GM21723 (cell line): Measurements from ENCODE around the gene ADCY1.

ENCODE experiments used
- ATAC-seq: cut with Tn5 transposase; IDR thresholded peaks from one replicate; pipeline ENCODE4 v1.9.1; 2021; ENCODE audit warnings: mild to moderate bottlenecking, moderate library complexity; ENCODE audit not compliant: unreplicated experiment

Gene ADCY1

GRCh38 chr7:45689011-45689796 lies 115.0 kb downstream of the ADCY1 start:
- ATAC-seq: no peak

- ATAC-seq: no peak
Observed at GRCh38 chr7:45689797-45690761, 115.9 kb downstream of the ADCY1 start.

GRCh38 chr7:45690762-45691150 lies 116.6 kb downstream of the ADCY1 start:
- no peak for ATAC-seq

DNA sequence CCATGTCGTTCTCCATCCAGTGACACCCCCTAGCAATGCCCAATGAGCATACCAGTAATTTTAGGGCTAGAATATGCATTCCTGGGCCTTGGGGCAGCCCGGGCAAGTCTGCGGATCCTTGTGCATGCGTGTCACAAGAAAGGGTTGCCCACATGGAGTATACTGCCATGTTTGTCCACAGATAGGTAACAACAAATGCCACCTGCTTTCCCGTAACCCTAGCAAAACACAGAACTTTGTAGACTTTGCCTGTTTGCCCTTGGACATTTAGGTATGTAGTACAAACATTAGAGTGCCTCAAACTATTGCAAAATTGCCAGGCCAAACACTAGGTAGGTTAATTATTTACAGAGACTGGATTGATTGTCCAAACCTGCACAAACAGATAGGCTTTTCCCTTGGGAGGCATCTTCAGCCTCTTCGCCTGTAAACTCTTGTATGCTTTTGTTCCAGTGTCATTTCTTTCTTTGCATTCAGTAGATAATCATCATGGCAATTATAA lies 117.0 kb downstream of the ADCY1 start:
- no peak for ATAC-seq

- no peak for ATAC-seq
Observed at GRCh38 chr7:45692031-45692430, 117.9 kb downstream of the ADCY1 start.

DNA sequence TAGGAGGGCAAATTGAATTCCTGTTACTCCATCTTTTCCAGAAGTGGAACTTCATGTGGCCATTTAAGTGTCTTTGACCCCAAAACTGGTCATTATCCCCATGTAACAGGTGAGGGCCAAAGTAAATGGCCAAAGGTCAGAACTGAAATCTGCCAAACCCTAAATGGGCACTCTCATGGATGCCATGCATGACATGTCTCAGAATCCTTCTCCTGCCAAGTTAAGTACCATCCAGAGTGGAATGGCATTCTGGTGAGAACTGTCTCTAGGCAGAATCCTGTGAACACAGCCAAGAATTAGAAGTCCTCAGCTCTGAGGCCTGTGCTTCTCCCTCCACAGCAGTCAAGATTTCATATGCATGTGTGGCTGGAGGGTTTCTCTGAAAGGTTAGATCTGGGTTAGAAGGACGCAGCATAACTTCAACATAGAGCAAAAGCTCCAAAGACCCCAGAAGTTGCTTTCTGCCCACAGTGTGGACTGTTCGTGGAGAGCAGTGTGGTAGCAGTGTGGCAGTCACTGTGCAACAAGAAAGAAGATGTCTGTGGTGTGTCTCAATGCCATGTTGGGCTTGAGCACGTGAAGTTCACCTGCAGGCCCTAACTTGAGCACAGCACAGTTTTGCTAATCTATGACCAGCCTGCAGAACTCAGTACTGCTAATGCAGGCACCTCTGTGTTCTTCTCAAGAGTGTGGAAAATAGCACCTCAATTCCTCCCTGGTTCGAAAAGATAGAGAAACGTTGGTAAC lies 121.3 kb downstream of the ADCY1 start:
- ATAC-seq: no peak

DNA sequence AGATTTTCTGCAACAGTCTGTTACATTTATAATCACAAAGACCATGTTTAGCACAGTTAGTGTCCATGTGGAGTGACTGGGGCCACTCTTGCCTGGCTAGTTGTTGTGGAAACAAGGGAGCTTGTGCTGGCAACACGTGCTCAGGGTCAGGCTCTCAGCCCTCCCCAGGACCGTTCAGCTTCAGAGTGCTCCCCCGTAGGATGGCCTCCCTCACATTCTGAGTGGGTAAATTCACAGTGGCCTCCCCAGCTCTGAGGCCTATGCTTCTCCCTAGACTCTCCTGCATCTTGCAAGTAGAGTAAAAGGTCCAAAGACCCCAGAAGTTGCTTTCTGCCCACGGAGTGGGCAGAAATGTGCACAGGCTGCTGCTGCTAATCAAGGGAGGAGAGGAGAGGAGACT lies 122.3 kb downstream of the ADCY1 start:
- no peak for ATAC-seq

DNA sequence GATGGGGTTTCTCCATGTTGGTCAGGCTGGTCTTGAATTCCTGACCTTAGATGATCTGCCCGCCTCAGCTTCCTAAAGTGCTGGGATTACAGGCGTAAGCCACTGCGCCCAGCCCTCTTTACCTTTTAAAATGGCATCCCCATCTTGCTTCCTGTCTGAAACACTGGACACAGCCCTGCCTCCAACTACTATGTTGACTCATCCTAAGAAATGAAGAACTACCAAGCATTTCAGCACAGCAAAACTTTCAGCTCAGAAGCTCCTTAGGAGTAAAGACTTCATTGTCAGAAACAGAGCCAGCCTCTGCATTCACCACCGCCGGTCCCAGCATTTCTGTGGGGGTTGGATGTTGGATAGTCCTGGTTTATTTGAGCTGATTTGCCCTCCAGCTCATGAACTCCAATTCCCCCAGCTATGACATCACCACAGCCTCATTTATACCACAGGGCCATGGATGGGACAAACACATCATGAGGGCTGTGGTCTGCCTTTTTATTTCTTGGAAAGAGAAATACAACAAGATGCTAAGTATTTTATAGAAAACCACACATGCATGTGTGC lies 123.5 kb downstream of the ADCY1 start:
- no peak for ATAC-seq

GRCh38 chr7:45698303-45699014 lies 124.3 kb downstream of the ADCY1 start:
- no peak for ATAC-seq

GRCh38 chr7:45699015-45699309 lies 124.8 kb downstream of the ADCY1 start:
- ATAC-seq: no peak

DNA sequence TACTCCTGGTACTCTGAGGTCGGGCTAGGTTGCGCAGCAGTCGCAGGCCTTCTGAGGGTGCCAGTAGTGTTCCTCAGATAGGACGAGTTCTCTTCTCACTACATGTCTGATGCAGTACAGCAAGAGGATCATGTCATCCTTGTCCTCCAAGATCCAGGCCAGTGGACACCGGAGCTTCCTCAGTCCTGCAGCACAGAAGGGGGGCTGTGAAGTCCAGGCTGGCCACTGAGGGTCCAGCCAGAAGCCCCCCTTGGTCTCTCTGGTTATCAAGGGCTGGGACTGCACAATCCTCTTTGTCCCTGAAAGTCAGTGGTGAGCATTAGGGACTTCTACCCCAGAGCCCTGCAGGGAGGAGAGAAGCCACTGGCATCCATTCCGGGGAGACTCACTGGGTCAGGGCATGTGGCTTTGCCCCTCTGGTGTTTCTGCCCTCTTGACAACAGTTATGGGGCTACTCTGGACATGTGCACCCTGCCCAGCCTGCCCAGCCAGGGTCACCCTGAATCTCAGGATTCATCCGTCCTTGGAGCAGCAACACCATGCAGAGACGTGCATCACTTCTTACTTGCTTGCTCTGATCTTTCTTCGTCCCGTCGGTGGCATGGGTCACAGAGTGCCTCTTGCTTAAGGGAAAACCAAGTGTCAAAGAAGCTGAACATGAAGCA lies 125.7 kb downstream of the ADCY1 start:
- ATAC-seq: no peak

DNA sequence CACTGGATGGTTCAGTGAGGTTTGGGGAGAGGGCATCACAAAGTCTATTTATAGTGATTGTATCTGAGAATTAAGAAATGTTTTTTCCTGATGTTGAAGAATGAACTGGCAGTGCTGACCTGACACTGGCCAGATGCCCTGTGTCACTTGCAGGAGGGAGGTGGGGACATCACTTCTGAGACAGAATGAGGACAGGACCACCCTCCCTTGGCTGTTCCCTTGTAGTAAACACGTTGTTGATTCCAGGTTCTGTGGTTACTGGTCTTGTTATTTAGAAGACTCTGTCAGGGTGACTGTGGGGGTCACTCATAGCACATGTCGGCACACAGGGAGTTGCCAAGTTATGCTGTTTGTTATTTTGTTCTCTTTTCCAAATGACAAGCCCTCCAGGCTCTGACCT lies 126.4 kb downstream of the ADCY1 start:
- ATAC-seq: no peak

DNA sequence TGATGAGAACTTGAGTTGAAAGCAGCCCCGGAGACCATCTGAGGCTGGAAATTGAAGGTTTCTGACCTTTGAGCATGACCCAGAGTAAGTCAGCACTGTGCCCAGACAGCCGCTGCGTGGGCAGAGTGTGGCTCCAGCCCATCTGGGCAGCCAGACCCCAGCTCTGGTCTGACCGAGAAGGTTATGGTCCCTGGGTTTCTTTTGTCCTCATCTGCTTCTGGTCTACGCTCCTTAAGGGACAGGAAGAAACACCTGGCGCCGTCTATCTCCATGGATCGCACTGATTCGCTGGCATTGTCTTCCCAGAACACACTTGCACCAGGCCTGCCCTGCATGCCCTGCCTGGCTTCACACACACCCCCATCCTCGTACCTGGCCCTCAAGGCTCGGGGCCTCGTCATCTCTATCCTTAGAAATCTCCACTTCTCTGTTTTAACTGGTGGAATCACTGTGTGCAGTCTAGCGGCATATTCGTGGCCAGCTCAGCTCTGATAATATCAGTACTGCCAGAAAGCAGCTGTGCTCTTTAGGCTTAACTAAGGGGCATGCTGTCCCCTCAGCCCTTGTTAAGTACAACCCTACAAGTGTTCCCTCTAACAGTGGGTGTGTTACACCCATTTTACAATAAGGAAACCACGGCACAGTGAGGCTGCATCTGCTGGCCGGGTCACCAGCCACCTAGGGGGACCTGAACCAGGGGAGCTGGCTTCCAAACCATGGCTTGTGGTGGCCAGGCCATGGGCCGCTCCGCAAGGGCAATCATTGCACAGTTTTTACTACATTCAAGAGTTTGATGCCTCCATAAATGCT lies 127.7 kb downstream of the ADCY1 start:
- ATAC-seq: no peak

DNA sequence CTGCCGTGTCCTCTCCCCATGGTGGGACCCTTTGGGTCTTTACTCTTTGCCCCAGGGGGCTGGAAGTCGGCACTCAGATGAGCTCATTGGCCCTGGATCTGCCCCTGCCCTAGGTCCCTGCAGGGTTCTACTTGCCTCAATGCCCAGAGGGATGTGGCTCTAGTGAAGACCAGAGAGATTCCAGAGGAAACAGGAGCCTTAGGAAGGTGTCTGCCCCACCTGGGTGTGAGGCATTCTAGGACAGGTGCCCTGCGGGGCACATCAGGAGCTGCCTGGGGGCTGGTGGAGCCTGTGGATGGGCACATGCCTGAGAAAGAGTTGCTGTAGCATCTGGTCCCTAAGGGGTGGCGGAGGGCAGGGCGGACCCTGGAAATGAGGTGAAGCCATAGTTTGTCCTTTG lies 128.6 kb downstream of the ADCY1 start:
- ATAC-seq: no peak

- ATAC-seq: no peak
Observed at GRCh38 chr7:45703373-45703821, 129.2 kb downstream of the ADCY1 start.

- no peak for ATAC-seq
Observed at GRCh38 chr7:45703911-45704682, 129.9 kb downstream of the ADCY1 start.

DNA sequence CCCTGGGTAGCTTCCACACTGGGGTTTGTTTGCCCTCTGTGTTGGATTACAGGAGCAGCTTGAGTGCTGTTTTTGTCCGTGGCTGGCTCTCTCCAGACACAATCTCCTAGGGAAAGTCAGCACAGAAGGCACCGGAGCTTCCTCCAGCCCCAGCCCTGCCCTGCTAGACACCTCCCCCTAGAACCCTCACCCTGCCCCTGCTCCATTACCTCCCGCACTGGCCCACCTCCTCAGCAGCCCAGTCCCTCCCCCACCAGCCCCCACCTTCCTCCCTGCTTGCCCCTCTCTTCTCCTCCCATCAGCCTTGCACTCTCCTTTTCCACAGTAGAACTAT lies 130.5 kb downstream of the ADCY1 start:
- ATAC-seq: no peak
